HEK293 (cell line): ENCODE results near the gene TNFRSF4.

Experiments used
- CTCF ChIA-PET: fragments of 350-600 bp; formaldehyde crosslinking; extraction: SDS; loops from one replicate; lab custom pipeline; 2021; ENCODE audit warnings: antibody characterized with exemption; lab: Yijun Ruan, JAX
- POLR2A ChIA-PET: fragments of 300-600 bp; formaldehyde crosslinking; extraction: SDS; loops from one replicate; lab custom pipeline; 2020; ENCODE audit warnings: antibody characterized with exemption, inconsistent platforms; lab: Yijun Ruan, JAX
- H3K27ac ChIP-seq: fragments of 200-500 bp; sonication (Bioruptor generic); 2 replicates; pipeline ENCODE4 v1.5.1; 2014; ENCODE audit warnings: low read depth, low read length, control low read depth, inconsistent platforms; ENCODE audit errors: extremely low read depth
- H3K36me3 ChIP-seq, 2 experiments: fragments of 200-500 bp in 1 of 2; sonication (Bioruptor generic) in 1 of 2; 1 replicate in 1 of 2; 2 replicates in 1 of 2; pipeline ENCODE4 v1.5.1; 2014 to 2017; ENCODE audit warnings: inconsistent platforms in 2 of 2, low read length in 2 of 2; ENCODE audit not compliant: control insufficient read depth in 2 of 2, insufficient read depth in 1 of 2
- H3K4me1 ChIP-seq: fragments of 200-500 bp; sonication (Bioruptor generic); 2 replicates; pipeline ENCODE4 v1.5.1; 2014; ENCODE audit warnings: mild to moderate bottlenecking, low read length, inconsistent platforms; ENCODE audit not compliant: control insufficient read depth, insufficient read depth
- H3K4me3 ChIP-seq: 2 replicates; pipeline ENCODE4 v1.5.1; 2011; ENCODE audit warnings: low read depth, mild to moderate bottlenecking, control low read depth, low read length, moderate library complexity
- H3K9me3 ChIP-seq: fragments of 200-500 bp; sonication (Bioruptor generic); 2 replicates; pipeline ENCODE4 v1.5.1; 2014; ENCODE audit warnings: low read depth, low read length, inconsistent platforms; ENCODE audit not compliant: control insufficient read depth, insufficient read depth
- HOXC10 ChIP-seq: sonication (generic); formaldehyde crosslinking; IDR thresholded peaks from 2 replicates; pipeline ENCODE4 v1.8.1; 2023; ENCODE audit warnings: mild to moderate bottlenecking, missing genetic modification reagents
- MYNN ChIP-seq: fragments of 450-650 bp; formaldehyde crosslinking; IDR thresholded peaks from 2 replicates; pipeline ENCODE4 v1.5.1; 2016; ENCODE audit warnings: missing biosample characterization, missing genetic modification characterization, borderline replicate concordance
- ZBTB1 ChIP-seq: fragments of 450-650 bp; formaldehyde crosslinking; IDR thresholded peaks from 2 replicates; pipeline ENCODE4 v1.5.1; 2016; ENCODE audit warnings: missing biosample characterization, missing genetic modification characterization
- ZBTB7A ChIP-seq: fragments of 450-650 bp; formaldehyde crosslinking; IDR thresholded peaks from 2 replicates; pipeline ENCODE4 v1.5.1; 2016; ENCODE audit warnings: low read depth, missing biosample characterization, missing genetic modification characterization
- ZNF114 ChIP-seq: fragments of 450-650 bp; formaldehyde crosslinking; IDR thresholded peaks from 2 replicates; pipeline ENCODE4 v1.5.0; 2017; ENCODE audit warnings: missing biosample characterization, missing genetic modification characterization
- ZNF248 ChIP-seq: fragments of 450-650 bp; formaldehyde crosslinking; IDR thresholded peaks from 2 replicates; pipeline ENCODE4 v1.5.1; 2017; ENCODE audit warnings: missing biosample characterization, missing genetic modification characterization
- ZNF266 ChIP-seq: fragments of 450-650 bp; formaldehyde crosslinking; IDR thresholded peaks from 2 replicates; pipeline ENCODE4 v1.5.1; 2016; ENCODE audit warnings: missing biosample characterization, missing genetic modification characterization, low read depth
- ZNF280D ChIP-seq: fragments of 450-650 bp; formaldehyde crosslinking; IDR thresholded peaks from 2 replicates; pipeline ENCODE4 v1.5.1; 2016; ENCODE audit warnings: missing biosample characterization, missing genetic modification characterization
- ZNF510 ChIP-seq: fragments of 450-650 bp; formaldehyde crosslinking; IDR thresholded peaks from 2 replicates; pipeline ENCODE4 v1.5.1; 2018; ENCODE audit warnings: mild to moderate bottlenecking, missing genetic modification characterization, missing biosample characterization; ENCODE audit not compliant: insufficient replicate concordance
- ZNF530 ChIP-seq: fragments of 450-650 bp; formaldehyde crosslinking; IDR thresholded peaks from 2 replicates; pipeline ENCODE4 v1.5.1; 2016; ENCODE audit warnings: low read depth, missing biosample characterization, missing genetic modification characterization
- ZNF558 ChIP-seq: fragments of 450-650 bp; formaldehyde crosslinking; IDR thresholded peaks from 2 replicates; pipeline ENCODE4 v1.5.1; 2016; ENCODE audit warnings: missing biosample characterization, missing genetic modification characterization
- ZNF664 ChIP-seq: fragments of 450-650 bp; formaldehyde crosslinking; IDR thresholded peaks from 2 replicates; pipeline ENCODE4 v1.5.1; 2016; ENCODE audit warnings: missing biosample characterization, missing genetic modification characterization
- ZNF791 ChIP-seq: fragments of 450-650 bp; formaldehyde crosslinking; IDR thresholded peaks from 2 replicates; pipeline ENCODE4 v1.5.1; 2016; ENCODE audit warnings: missing biosample characterization, missing genetic modification characterization
- TF ChIP-seq, protein P1 (sequence below): fragments of 450-650 bp; formaldehyde crosslinking; IDR thresholded peaks from 2 replicates; pipeline ENCODE4 v1.5.1; 2016; ENCODE audit warnings: missing biosample characterization, missing genetic modification characterization

Gene TNFRSF4

GRCh38 chr1:1225913-1226312 lies 12.0 kb upstream of the TNFRSF4 start:
- no peaks in the 10 kb centered on the region for H3K4me1 ChIP-seq
- H3K4me3 ChIP-seq = no peak overlapping the region
- no peaks in the 10 kb centered on the region for H3K9me3 ChIP-seq
- no peak overlapping the region for H3K27ac ChIP-seq
- ChIA-PET POLR2A (interaction anchor here (1.2 kb wide), 1 partner anchor 11 kb away, joined by 4 read pairs; no protein-coding TSS in a partner anchor), CTCF (interaction anchor here (1.8 kb wide), 1 partner anchor 103 kb away, joined by 5 read pairs; no protein-coding TSS in a partner anchor)
- no peak for TF ChIP-seq ZNF266 (tag by site-specific recombination)
- TF ChIP-seq ZNF791 (tag by site-specific recombination) = no peak
- TF ChIP-seq, protein P1, sequence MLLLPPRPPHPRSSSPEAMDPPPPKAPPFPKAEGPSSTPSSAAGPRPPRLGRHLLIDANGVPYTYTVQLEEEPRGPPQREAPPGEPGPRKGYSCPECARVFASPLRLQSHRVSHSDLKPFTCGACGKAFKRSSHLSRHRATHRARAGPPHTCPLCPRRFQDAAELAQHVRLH (tag by site-specific recombination) = no peak
- TF ChIP-seq ZNF558 (tag by site-specific recombination) = no peak
- peaks cover 4 to 90% of the 10 kb centered on the region in 2 experiments; a peak in 2 of 3 replicates for H3K36me3 ChIP-seq

GRCh38 chr1:1225238-1225845 lies 11.4 kb upstream of the TNFRSF4 start:
- H3K4me3 ChIP-seq = no peak overlapping the region
- TF ChIP-seq ZBTB1 (tag by site-specific recombination) (no peak), MYNN (tag by site-specific recombination) (no peak), ZNF791 (tag by site-specific recombination) (no peak), ZBTB7A (tag by site-specific recombination) (no peak), HOXC10 (CRISPR knock-in tag) (no peak), ZNF530 (tag by site-specific recombination) (no peak), ZNF510 (tag by site-specific recombination) (no peak), ZNF248 (tag by site-specific recombination) (no peak), ZNF664 (tag by site-specific recombination) (no peak), ZNF280D (no peak)
- TF ChIP-seq, all 188 proteins: peak for 0
- Histone ChIP-seq H3K4me1 (no peaks in the 10 kb centered on the region), H3K27ac (no peak overlapping the region), H3K9me3 (no peaks in the 10 kb centered on the region), H3K36me3 (peaks cover 4 to 96% of the 10 kb centered on the region in 2 experiments; a peak in 2 of 3 replicates)
- POLR2A ChIA-PET = no interaction called here
- CTCF ChIA-PET = interaction anchor here (1.8 kb wide), 1 partner anchor 103 kb away, joined by 5 read pairs; no protein-coding TSS in a partner anchor

GRCh38 chr1:1223891-1224290 lies 9.9 kb upstream of the TNFRSF4 start:
- ChIA-PET POLR2A (no interaction called here), CTCF (interaction anchor here (0.7 kb wide), 1 partner anchor 11 kb away, joined by 3 read pairs; no protein-coding TSS in a partner anchor)
- H3K4me3 ChIP-seq = no peak overlapping the region

More at GRCh38 chr1:1223891-1224290, 9.9 kb upstream of the TNFRSF4 start:
- Histone ChIP-seq H3K4me1 (no peaks in the 10 kb centered on the region), H3K36me3 (peaks cover 4 to 98% of the 10 kb centered on the region in 2 experiments; a peak in 2 of 3 replicates), H3K27ac (no peak overlapping the region)
- TF ChIP-seq ZNF114 (tag by site-specific recombination) = no peak
- TF ChIP-seq, protein P1 (tag by site-specific recombination) = no peak
- TF ChIP-seq, all 188 proteins: peak for 0
- no peaks in the 10 kb centered on the region for H3K9me3 ChIP-seq
